HG02970 (cell line): ENCODE data around the gene MAN2B2.
"Not testable (repeated sequence)": the region's sequence is repeated elsewhere in the genome, so short reads cannot be mapped to it uniquely, and the experiment has no call there.

Experiments
- ATAC-seq: cut with Tn5 transposase; IDR thresholded peaks from one replicate; pipeline ENCODE4 v1.9.1; 2021; ENCODE audit warnings: mild to moderate bottlenecking, moderate library complexity, moderate number of reproducible peaks; ENCODE audit not compliant: unreplicated experiment, low FRiP score

MAN2B2 gene

GRCh38 chr4:6662591-6662990 lies 87.6 kb downstream of the MAN2B2 start:
- no peak for ATAC-seq

- ATAC-seq, result no peak
Measured at GRCh38 chr4:6663596-6664393, 88.8 kb downstream of the MAN2B2 start.

GRCh38 chr4:6665320-6665654 lies 90.3 kb downstream of the MAN2B2 start:
- ATAC-seq, result no peak

- no peak for ATAC-seq
Measured at GRCh38 chr4:6668391-6668790, 93.4 kb downstream of the MAN2B2 start.

- no peak for ATAC-seq
Measured at GRCh38 chr4:6671648-6672047, 96.7 kb downstream of the MAN2B2 start.

GRCh38 chr4:6672131-6672530 lies 97.1 kb downstream of the MAN2B2 start:
- ATAC-seq, result no peak

- not testable (repeated sequence) for ATAC-seq
Measured at GRCh38 chr4:6672541-6673190, 97.7 kb downstream of the MAN2B2 start.
